ENCODE results near the gene TMEM218. TPM values are rescaled to one million over a fixed set of nuclear protein-coding genes. Genes with fewer than 3 reads are reported as not detected.

The TMEM218 gene
- total RNA-seq, 2 donors from 2014 or later = 17.9 to 18.2 TPM

DNA sequence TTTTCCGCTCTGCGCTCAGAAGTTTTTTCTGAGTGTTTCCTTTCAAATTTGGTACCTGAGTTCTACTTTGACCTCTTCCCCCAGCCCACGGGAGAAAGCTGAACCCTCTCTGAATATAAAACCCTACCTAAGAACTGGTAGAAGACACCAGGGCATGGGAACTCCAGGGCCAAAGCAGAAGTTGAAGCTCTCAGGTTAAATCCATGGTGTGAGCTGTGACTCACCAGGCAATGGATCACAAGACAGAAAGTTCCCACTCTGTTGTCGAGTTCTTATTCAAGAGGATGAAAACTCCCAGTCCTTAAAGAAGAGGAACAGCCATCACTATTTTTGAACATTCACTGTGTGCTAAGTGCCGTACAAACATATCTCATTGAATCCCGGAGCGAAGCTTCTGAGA lies 8.9 kb downstream of the TMEM218 start:
- TF ChIP-seq, protein P1, sequence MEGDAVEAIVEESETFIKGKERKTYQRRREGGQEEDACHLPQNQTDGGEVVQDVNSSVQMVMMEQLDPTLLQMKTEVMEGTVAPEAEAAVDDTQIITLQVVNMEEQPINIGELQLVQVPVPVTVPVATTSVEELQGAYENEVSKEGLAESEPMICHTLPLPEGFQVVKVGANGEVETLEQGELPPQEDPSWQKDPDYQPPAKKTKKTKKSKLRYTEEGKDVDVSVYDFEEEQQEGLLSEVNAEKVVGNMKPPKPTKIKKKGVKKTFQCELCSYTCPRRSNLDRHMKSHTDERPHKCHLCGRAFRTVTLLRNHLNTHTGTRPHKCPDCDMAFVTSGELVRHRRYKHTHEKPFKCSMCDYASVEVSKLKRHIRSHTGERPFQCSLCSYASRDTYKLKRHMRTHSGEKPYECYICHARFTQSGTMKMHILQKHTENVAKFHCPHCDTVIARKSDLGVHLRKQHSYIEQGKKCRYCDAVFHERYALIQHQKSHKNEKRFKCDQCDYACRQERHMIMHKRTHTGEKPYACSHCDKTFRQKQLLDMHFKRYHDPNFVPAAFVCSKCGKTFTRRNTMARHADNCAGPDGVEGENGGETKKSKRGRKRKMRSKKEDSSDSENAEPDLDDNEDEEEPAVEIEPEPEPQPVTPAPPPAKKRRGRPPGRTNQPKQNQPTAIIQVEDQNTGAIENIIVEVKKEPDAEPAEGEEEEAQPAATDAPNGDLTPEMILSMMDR (conservative IDR thresholded peaks at IDR 0.05) = no peak
- Histone ChIP-seq H3K4me3 (ENCODE audit: low read length) (no peak overlapping the region), H3K27ac (ENCODE audit: low read depth, low read length) (no peak overlapping the region), H3K36me3 (ENCODE audit: control insufficient read depth, insufficient read depth, low read length) (peaks cover 22% of the 10 kb centered on the region), H3K4me1 (ENCODE audit: control insufficient read depth, insufficient read depth, low read length) (no peaks in the 10 kb centered on the region), H3K9me3 (ENCODE audit: control insufficient read depth, low read length) (peaks cover 10% of the 10 kb centered on the region), H3K9ac (ENCODE audit: extremely low read depth, low read length, poor library complexity, severe bottlenecking) (no peak overlapping the region), H3K27me3 (ENCODE audit: control insufficient read depth, insufficient read depth, low read length, poor library complexity, severe bottlenecking) (no peaks in the 10 kb centered on the region)
- no peak for DNase-seq
- H3K4me1 Mint-ChIP-seq = no peaks in the 10 kb centered on the region
- peaks cover 20% of the 10 kb centered on the region for H3K9me3 Mint-ChIP-seq
- H3K4me3 Mint-ChIP-seq = no peak overlapping the region
- no peaks in the 10 kb centered on the region for H3K27me3 Mint-ChIP-seq (ENCODE audit: insufficient read depth)
- no peak overlapping the region for H3K27ac Mint-ChIP-seq
- H3K36me3 Mint-ChIP-seq (ENCODE audit: low read depth) = peaks cover 48% of the 10 kb centered on the region
- 97 to 100% methylated on average over 5 to 7 of the region's 7 CpGs for WGBS, 2 experiments (ENCODE audit: insufficient coverage in 1 of 2, insufficient read length in 1 of 2)

DNA sequence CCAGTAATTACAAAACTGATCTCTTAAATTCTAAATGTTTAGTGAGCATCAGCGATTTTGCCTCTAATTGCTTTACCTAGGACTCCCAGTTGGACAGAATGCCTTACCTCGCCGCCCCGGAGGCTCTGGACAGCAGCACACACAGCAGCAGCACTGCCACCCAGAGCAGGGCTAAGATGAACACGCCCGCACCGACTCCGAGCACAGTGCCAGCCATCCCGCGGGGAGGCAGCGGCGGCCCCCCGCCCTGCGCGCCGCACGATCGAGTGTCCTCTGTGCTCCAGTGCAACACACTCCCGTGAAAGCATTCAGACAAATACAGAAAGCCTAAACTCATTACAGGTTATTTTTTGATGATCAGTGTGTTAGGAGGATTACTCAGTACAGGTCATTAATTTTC lies 9.4 kb downstream of the TMEM218 start:
- Mint-ChIP-seq H3K36me3 (ENCODE audit: low read depth) (peaks cover 47% of the 10 kb centered on the region), H3K4me1 (no peaks in the 10 kb centered on the region), H3K4me3 (no peak overlapping the region), H3K27ac (no peak overlapping the region), H3K9me3 (peaks cover 18% of the 10 kb centered on the region), H3K27me3 (ENCODE audit: insufficient read depth) (no peaks in the 10 kb centered on the region)
- DNase-seq = no peak
- no peak overlapping the region for H3K4me3 ChIP-seq (ENCODE audit: low read length)
- H3K27ac ChIP-seq (ENCODE audit: low read depth, low read length) = no peak overlapping the region
- no peaks in the 10 kb centered on the region for H3K27me3 ChIP-seq (ENCODE audit: control insufficient read depth, insufficient read depth, low read length, poor library complexity, severe bottlenecking)
- 93 to 95% methylated on average over 6 to 19 of the region's 19 CpGs for WGBS, 2 experiments (ENCODE audit: insufficient coverage in 1 of 2, insufficient read length in 1 of 2)
- no peaks in the 10 kb centered on the region for H3K4me1 ChIP-seq (ENCODE audit: control insufficient read depth, insufficient read depth, low read length)
- peaks cover 26% of the 10 kb centered on the region for H3K36me3 ChIP-seq (ENCODE audit: control insufficient read depth, insufficient read depth, low read length)
- H3K9ac ChIP-seq (ENCODE audit: extremely low read depth, low read length, poor library complexity, severe bottlenecking) = no peak overlapping the region
- H3K9me3 ChIP-seq (ENCODE audit: control insufficient read depth, low read length) = peaks cover 8% of the 10 kb centered on the region
- TF ChIP-seq, protein P1 (conservative IDR thresholded peaks at IDR 0.05) = no peak

DNA sequence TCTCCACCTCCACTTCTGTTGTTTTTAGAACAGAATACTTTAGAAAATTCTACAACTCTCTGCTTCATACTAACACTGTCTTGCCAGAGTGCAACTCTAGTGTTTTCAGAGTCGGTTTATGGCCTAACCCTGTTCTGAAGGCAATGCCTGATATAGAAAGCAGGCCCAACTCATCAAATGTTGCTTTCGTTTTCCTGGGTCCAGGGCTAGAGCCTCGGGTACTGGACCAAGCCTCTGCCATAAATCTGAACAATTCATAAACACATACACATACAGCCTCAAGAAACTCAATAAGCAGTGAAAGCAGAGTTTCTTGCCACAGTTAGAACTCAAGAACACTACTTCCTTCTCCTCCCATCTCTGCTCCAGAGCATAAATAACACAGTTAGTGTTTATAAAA lies 9.8 kb downstream of the TMEM218 start:
- Mint-ChIP-seq H3K9me3 (peaks cover 14% of the 10 kb centered on the region), H3K4me1 (no peaks in the 10 kb centered on the region), H3K4me3 (no peak overlapping the region), H3K36me3 (ENCODE audit: low read depth) (peaks cover 46% of the 10 kb centered on the region), H3K27me3 (ENCODE audit: insufficient read depth) (no peaks in the 10 kb centered on the region), H3K27ac (no peak overlapping the region)
- Histone ChIP-seq H3K27ac (ENCODE audit: low read depth, low read length) (no peak overlapping the region), H3K9ac (ENCODE audit: extremely low read depth, low read length, poor library complexity, severe bottlenecking) (no peak overlapping the region), H3K4me1 (ENCODE audit: control insufficient read depth, insufficient read depth, low read length) (no peaks in the 10 kb centered on the region), H3K9me3 (ENCODE audit: control insufficient read depth, low read length) (peaks cover 4% of the 10 kb centered on the region), H3K36me3 (ENCODE audit: control insufficient read depth, insufficient read depth, low read length) (peaks cover 26% of the 10 kb centered on the region), H3K4me3 (ENCODE audit: low read length) (no peak overlapping the region), H3K27me3 (ENCODE audit: control insufficient read depth, insufficient read depth, low read length, poor library complexity, severe bottlenecking) (no peaks in the 10 kb centered on the region)
- no peak for DNase-seq
- 88 to 100% methylated on average over 3 of the region's 3 CpGs for WGBS, 2 experiments (ENCODE audit: insufficient coverage in 1 of 2, insufficient read length in 1 of 2)
- TF ChIP-seq, protein P1 (conservative IDR thresholded peaks at IDR 0.05) = no peak

Measured in endodermal cell (in vitro differentiated cells).